Gastrocnemius medialis (tissue), 4 donors: ENCODE measurements around the gene SBNO1.

Experiments used
- POLR2A ChIP-seq, 2 donors: fragments of 450-650 bp; IDR thresholded peaks; one replicate each; pipeline ENCODE4 v1.6.1; 2017; ENCODE audit warnings: antibody characterized with exemption in 2 of 2, mild to moderate bottlenecking in 2 of 2, moderate library complexity in 2 of 2
- TF ChIP-seq, protein P1 (sequence below), 5 experiments: fragments of 450-650 bp in 3 of 5; fragments of 200-600 bp in 2 of 5; sonication (generic) in 2 of 5; IDR thresholded peaks in 4 of 5; conservative IDR thresholded peaks in 1 of 5; 1 replicate in 4 of 5; 2 replicates in 1 of 5; pipeline ENCODE4 v1.5.1; 2016 to 2019; ENCODE audit warnings: antibody characterized with exemption in 5 of 5, mild to moderate bottlenecking in 3 of 5, moderate library complexity in 3 of 5

DNA sequence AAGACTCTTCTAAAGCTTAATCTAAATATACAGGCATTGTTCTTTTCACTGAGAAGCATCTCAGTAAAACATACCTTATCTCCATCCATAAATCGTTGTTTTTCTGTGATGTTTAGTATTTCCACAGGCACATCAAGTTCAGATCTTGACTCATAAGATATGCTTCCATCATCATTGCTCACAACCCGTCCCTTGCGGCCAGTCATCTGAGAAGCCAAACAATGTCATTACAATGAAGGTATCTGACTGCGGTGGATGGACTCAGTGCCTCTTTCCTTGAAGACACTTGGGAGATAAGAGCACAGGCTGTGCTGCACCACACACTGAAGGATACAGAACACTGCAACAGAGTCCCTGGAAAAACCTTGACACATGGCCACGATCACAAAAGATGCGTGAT lies 44.8 kb downstream of the SBNO1 start:
- TF ChIP-seq, protein P1, sequence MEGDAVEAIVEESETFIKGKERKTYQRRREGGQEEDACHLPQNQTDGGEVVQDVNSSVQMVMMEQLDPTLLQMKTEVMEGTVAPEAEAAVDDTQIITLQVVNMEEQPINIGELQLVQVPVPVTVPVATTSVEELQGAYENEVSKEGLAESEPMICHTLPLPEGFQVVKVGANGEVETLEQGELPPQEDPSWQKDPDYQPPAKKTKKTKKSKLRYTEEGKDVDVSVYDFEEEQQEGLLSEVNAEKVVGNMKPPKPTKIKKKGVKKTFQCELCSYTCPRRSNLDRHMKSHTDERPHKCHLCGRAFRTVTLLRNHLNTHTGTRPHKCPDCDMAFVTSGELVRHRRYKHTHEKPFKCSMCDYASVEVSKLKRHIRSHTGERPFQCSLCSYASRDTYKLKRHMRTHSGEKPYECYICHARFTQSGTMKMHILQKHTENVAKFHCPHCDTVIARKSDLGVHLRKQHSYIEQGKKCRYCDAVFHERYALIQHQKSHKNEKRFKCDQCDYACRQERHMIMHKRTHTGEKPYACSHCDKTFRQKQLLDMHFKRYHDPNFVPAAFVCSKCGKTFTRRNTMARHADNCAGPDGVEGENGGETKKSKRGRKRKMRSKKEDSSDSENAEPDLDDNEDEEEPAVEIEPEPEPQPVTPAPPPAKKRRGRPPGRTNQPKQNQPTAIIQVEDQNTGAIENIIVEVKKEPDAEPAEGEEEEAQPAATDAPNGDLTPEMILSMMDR (IDR thresholded peaks at IDR 0.05 in 4 of 5, conservative IDR thresholded peaks at IDR 0.05 in 1 of 5), result no peak
- no peak for TF ChIP-seq POLR2A (IDR thresholded peaks at IDR 0.05)
